HL-60 (cell line): Measurements from ENCODE around the gene MYOZ1.

Source experiments
- DNase-seq, 2 experiments: peaks; one replicate each; pipeline ENCODE4 v3.0.0-alpha.2; 2010 to 2020; ENCODE audit warnings: low read depth in 1 of 2, low spot score in 1 of 2
- H3K27ac ChIP-seq: fragments of 250-450 bp; sonication (Bioruptor Pico); replicated peaks from 2 replicates; pipeline ENCODE4 v1.5.1; 2020; ENCODE audit warnings: mild to moderate bottlenecking, moderate library complexity
- H3K27me3 ChIP-seq: fragments of 250-450 bp; sonication (Bioruptor Pico); 2 replicates; pipeline ENCODE4 v1.5.1; 2021; ENCODE audit warnings: mild to moderate bottlenecking, moderate library complexity; ENCODE audit not compliant: insufficient read depth, poor library complexity, severe bottlenecking
- H3K4me3 ChIP-seq: replicated peaks from 2 replicates; pipeline ENCODE4 v1.5.1; 2011; ENCODE audit warnings: mild to moderate bottlenecking, control low read depth, low read length; ENCODE audit not compliant: insufficient read depth
- CTCF ChIP-seq: IDR thresholded peaks from one replicate; pipeline ENCODE4 v1.5.1; 2011; ENCODE audit warnings: low read length, control low read depth, inconsistent platforms; ENCODE audit not compliant: insufficient read depth
- GABPA ChIP-seq: IDR thresholded peaks from 2 replicates; pipeline ENCODE4 v1.6.1; 2012; ENCODE audit warnings: low read depth
- POLR2AphosphoS5 ChIP-seq: IDR thresholded peaks from 2 replicates; pipeline ENCODE4 v1.6.1; 2012; ENCODE audit warnings: low read depth
- SPI1 ChIP-seq: IDR thresholded peaks from 2 replicates; pipeline ENCODE4 v1.6.1; 2012; ENCODE audit warnings: low read depth, mild to moderate bottlenecking, borderline replicate concordance
- TF ChIP-seq, protein P1 (sequence below): IDR thresholded peaks from 2 replicates; pipeline ENCODE4 v1.6.1; 2012; ENCODE audit warnings: low read depth; ENCODE audit not compliant: insufficient replicate concordance

The MYOZ1 gene

GRCh38 chr10:73635781-73636180 lies 5.5 kb downstream of the MYOZ1 start:
- no peak overlapping the region for H3K4me3 ChIP-seq
- TF ChIP-seq POLR2AphosphoS5 (no peak), GABPA (no peak), CTCF (no peak), SPI1 (no peak)
- TF ChIP-seq, protein P1, sequence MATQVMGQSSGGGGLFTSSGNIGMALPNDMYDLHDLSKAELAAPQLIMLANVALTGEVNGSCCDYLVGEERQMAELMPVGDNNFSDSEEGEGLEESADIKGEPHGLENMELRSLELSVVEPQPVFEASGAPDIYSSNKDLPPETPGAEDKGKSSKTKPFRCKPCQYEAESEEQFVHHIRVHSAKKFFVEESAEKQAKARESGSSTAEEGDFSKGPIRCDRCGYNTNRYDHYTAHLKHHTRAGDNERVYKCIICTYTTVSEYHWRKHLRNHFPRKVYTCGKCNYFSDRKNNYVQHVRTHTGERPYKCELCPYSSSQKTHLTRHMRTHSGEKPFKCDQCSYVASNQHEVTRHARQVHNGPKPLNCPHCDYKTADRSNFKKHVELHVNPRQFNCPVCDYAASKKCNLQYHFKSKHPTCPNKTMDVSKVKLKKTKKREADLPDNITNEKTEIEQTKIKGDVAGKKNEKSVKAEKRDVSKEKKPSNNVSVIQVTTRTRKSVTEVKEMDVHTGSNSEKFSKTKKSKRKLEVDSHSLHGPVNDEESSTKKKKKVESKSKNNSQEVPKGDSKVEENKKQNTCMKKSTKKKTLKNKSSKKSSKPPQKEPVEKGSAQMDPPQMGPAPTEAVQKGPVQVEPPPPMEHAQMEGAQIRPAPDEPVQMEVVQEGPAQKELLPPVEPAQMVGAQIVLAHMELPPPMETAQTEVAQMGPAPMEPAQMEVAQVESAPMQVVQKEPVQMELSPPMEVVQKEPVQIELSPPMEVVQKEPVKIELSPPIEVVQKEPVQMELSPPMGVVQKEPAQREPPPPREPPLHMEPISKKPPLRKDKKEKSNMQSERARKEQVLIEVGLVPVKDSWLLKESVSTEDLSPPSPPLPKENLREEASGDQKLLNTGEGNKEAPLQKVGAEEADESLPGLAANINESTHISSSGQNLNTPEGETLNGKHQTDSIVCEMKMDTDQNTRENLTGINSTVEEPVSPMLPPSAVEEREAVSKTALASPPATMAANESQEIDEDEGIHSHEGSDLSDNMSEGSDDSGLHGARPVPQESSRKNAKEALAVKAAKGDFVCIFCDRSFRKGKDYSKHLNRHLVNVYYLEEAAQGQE, result no peak
- no peak for DNase-seq
- no peak overlapping the region for H3K27ac ChIP-seq
- no peaks in the 10 kb centered on the region for H3K27me3 ChIP-seq

DNA sequence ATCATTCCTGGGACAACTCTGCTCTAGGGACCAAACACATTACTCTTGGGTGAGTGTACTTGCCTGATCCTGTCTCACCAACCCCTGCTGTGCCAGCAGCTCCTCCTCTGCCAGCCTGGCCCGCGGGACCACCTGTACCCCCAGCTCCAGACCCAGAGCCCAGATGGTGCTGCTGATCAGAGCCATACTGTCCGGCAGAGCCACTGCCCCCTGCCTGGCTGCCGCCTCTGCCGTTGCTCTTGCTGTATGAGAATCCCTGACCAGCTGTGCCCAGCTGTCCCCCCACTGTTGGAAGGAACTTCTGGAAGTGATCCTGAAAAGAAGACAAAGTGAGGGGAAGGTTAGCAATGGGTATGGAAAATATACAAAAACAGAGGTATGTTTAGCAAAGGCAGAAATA lies 6.9 kb downstream of the MYOZ1 start:
- Histone ChIP-seq H3K4me3 (no peak overlapping the region), H3K27me3 (no peaks in the 10 kb centered on the region), H3K27ac (no peak overlapping the region)
- no peak for DNase-seq
- no peak for TF ChIP-seq SPI1
- TF ChIP-seq CTCF, result no peak
- TF ChIP-seq POLR2AphosphoS5, result no peak
- TF ChIP-seq GABPA, result no peak
- TF ChIP-seq, protein P1, result no peak

DNA sequence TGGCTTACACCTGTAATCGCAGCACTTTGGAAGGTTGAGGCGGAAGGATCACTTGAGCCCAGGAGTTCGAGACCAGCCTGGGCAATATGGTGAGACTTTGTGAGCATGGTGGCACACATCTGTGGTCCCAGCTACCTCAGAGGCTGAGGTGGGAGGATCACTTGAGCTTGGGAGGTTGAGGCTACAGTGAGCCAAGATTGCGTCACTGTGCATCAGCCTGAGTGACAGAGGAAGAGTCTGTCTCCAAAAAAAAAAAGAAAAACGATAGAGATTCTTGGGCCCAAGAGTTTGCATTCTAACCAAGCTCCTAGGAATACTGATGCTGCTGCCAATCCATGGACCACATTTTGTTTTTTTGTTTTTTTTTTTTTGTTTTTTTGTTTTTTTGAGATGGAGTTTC lies 12.1 kb downstream of the MYOZ1 start:
- Histone ChIP-seq H3K27ac (no peak overlapping the region), H3K4me3 (no peak overlapping the region), H3K27me3 (no peaks in the 10 kb centered on the region)
- TF ChIP-seq GABPA (no peak), POLR2AphosphoS5 (no peak), SPI1 (no peak), CTCF (no peak)
- TF ChIP-seq, protein P1, result no peak
- DNase-seq, result no peak
